ENCODE results near the gene CA6.
"Not testable (repeated sequence)": the region's sequence is repeated elsewhere in the genome, so short reads cannot be mapped to it uniquely, and the experiment has no call there.

Gene CA6

DNA sequence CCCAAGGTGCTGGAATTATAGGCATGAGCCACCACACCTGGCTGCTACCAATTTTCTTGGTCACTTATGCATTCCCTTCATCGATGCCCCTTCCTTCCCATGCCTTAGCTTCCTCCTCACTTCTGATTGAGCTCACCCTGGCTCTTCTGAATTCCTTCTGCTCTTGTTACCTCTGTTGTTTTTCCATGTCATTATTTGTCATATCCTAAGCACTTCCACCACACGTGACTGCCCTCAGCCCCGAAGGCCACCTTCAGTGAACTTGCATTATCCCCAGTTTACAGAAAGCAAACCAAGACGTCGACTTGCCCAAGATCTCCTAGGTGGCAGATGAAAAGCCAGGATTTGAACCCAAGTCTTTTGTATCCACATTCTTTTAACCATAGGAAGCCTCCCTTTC, 30.7 kb downstream of the CA6 start:
- DNase-seq: no peak

DNA sequence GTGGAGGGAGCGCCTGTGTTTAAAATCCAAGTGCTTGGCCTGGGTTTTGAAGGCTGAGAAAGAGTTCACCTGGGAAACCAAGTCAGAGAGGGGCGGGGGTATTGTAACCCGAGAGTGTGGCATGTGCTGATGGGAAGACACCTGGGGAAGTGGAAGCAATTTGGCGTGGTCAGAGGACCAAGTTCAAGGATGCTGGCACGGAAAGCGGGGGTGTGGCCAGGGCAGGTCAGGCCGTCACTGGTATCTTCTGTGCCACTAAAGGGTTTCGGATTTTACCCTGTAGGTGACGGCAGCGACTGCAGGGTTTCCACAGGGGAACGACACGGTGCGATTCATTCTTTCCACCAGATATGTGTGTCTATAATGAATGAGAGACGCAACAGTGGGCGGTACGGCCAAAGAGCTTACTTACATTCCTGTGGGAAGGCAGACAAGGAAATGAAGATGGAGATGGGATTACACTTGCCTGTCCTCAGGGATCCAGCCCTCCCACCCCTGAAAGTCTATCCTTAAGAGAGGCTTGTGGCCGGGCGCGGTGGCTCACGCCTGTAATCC, 31.3 kb downstream of the CA6 start:
- DNase-seq: no peak

DNA sequence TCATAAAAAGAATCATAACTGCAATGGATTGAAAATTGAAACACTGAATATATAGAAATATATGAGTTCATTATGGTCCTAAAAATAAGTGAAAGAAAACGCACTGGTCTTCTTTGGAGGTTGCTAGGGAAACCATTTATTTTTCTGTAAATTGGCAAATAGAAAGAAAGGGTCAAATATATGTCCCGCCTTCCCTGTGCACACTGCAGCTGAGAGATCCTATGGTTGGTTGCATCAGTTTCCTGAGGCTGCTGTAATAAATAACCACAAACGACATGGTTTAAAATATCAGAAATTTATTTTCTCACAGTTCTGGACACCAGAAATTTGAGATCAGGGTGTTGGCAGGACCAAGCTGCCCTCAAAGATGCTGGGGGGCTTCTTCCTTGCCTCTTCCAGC, 35.0 kb downstream of the CA6 start:
- DNase-seq: no peak

DNA sequence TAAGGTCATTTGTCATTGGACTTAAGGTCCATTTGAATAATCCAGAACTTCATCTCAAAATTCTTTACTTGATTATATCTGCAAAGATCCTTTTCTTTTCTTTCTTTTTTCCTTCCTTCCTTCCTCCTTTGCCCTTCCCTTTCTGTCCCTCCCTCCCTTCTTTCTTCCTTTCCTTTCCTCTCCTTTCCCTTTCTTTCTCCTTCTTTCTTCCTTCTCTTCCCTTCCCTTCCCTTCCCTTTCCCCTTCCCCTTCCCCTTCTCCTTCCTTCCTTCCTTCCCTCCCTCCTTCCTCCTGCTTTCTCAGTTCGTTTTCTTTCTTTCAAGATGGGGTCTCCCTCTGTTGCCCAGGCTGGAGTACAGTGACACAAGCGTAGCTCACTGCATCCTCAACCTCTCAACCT, 35.5 kb downstream of the CA6 start:
- no peak for DNase-seq

DNA sequence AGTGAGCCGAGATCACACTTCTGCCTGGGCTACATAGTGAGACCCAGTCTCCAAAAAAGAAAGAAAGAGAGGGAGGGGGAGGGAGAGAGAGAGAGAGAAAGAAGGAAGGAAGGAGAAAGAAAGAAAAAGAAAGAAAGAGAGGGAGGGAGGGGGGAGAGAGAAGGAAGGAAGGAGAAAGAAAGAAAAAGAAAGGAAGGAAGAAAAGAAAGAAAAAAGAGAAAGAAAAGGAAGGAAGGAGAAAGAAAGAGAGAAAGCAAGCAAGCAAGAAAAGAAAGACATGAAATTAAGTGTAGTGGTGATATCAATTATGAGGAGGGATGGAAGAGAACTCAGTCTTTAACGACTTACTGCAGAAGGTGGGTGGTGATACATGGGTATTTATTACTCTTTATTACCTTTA, 38.5 kb downstream of the CA6 start:
- no peak for DNase-seq

DNA sequence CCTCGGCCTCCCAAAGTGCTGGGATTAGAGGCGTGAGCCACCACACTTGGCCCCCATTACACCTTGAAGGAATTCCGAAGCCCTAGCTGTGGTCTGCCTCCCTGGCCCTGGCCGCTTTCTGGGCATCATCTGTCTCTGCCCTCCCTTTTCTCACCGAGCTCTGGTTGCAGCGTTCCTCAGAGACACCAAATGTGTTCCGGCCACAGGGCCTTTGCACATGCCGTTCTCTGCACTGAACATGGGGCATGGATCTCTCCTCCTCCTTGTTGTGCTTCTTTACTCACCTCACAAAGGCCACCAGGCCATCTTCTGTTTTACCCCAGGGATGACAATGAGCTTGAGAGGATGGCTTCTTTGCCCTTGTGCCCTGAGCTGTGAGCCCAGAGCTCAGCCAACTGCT, 39.3 kb downstream of the CA6 start:
- DNase-seq: no peak

DNA sequence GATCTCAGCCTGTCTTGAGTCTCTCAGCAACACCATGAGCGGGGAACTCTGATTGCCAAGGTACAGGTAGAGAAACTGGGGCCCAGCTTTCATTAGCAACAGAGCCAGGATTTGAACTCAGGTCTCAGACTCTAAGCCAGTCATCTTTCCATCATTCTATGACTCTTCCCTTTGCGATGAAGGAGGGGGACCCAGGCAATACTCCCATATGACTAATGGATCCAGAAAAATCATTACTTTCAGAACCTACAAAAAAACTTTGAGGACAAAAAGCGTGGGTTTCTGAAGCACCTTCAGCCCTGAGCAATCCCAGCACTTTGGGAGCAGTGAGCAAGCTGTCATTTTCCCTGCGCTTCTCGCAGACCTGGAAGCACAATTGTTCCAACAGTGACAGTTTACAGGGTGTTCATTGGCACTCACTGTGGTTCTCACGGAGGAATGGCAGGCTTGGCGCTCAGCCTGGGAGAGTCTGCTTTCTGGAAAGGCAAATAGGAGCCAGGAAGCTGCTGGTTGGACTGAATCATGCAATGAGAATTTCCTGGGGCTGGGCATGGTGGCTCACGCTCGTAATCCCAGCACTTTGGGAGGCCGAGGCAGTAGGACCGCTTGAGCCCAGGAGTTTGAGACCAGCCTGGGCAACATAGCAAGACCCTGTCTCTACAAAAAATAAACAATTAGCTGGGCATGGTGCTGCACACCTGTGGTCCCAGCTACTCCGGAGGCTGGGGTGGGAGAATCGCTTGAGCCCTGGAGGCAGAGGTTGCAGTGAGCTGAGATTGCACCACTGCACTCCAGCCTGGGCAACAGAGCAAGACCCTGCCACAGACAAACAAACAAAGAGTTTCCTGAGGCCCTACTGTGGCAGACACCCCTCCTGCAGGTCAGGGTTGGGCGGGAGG, 40.5 kb downstream of the CA6 start:
- no peak for DNase-seq

DNA sequence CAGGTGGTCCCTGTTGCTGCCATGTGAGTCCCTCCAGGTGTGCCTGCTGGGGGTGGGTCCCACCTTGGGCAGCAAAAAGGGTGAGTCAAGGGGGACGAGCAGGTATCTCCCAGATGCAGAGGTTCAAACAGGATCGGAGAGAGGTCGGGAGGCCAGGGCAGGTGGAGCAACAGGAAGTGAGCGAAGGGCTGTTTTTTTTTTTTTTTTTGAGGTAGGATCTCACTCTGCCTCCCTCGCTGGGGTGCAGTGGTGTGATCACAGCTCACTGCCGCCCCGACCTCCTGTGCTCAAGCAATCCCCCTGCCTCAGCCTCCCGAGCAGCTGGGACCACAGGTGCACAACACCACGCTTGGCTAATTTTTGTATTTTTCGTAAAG, 41.1 kb downstream of the CA6 start:
- peak; percentile 35 for DNase-seq

DNA sequence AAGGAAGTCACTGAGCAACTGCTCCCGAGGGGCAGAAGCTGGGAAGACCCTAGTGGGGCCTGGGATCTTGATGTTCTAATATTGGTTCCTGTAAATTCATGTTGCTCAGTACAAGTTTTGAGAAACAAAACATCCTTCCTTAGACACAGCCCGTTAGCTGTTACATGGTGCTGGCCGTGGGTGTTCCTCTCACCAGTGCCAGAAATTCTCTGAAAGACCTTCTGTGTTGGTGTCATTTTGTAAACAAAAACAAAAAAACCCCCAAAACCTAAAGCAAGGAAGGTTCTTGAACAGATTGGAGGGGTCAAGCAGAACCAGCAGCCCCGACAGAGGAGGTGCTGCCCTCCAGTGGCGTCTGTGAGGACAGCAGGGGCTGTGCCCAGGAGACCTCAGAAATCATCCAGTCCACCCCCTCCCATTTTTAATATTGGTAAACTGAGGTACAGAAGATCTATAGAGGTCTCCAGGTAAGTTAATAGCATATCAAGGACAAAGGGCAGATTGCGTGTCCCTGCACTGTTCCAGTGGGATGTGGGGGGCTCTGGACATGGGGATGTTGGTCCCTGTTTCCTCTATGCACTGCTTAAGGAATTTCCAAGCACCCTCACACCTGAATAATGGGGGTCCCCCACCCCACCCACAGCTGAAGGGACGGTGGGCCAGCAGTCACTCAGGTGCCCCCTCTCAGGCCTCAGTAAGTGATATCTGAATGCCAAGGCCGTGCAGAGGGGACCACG, 42.4 kb downstream of the CA6 start:
- DNase-seq: peak; percentile 77

DNA sequence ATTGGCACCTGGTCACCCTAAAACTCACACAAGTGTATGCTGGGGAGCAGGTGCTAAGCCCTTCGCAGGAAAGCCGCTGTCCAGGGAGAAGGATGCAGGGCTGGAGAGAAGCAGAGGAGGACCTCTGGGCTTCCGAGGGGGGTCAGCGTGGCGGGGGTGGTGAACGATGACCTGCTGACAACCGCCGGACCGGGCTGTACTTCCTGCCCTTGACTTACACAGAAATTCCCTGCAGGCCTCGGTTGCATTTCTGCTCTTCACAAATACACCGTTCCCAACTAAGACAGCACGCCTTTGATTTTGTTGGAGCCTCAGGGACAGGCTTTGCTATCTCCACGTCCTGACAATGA, 42.9 kb downstream of the CA6 start:
- DNase-seq: no peak

DNA sequence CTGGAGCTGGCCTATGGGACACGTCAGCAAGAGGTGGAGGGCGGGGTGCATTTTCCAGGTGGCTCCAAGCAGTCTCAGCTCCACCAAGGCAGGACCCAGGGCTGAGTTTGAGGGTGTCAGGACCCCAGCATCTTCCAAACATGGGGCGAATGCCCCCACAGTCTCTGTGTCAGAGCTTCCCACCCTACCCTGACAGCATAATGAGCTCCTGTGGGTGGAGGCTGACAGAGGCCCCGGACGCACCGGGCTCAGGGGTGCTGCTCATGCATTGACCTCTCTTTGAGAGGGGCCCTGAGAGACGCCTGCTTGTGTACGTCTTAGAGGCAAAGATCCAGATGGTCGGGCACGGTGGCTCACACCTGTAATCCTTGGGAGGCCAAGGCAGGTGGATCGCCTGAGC, 43.4 kb downstream of the CA6 start:
- DNase-seq: no peak

DNA sequence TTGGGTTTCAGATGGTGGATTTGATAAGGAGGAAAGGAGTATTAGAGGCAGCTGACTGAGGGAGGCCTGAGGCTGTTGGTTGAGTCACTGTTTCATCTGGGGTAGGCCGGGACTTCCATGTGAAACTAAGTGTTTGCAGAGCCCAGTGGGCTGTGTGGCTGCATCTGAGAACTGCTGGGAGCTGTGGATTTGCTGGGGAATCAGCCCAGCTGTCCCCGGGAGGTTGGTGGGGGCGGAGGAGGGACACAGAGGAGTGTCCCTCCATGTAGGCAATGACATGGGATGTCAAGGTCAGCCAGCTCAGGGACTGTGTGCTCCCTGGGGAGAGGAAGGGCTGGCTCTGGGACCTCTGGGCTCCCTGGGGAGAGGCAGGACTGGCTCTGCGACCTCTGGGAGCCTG, 44.2 kb downstream of the CA6 start:
- no peak for DNase-seq

DNA sequence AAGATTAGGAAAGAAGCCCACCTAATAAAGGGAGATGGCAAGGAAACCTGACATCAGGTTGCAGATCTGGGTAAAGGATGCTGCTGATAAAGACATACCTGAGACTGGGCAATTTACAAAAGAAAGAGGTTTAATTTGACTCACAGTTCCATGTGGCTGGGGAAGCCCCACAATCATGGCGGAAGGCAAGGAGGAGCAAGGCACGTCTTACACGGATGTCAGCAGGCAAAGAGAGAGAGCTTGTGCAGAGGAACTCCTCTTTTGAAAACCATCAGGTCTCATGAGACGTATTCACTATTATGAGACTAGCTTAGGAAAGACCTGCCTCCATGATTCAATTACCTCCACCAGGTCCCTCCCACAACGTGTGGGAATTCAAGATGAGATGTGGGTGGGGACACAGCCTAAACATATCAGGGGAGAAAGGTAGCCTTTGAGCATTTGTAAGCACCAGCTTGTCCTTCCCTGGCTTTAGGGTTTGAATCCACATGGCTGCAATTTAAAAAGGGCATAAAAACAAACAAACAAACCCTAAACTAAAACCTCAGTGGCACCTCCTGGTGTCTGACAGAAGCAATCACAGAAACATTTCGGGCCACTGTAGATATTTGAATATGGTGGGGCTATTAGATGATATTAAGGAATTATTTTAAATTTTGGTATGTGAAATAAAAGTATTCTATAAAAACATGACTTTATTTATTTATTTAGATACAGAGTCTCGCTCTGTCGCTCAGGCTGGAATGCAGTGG, 47.4 kb downstream of the CA6 start:
- DNase-seq: no peak

DNA sequence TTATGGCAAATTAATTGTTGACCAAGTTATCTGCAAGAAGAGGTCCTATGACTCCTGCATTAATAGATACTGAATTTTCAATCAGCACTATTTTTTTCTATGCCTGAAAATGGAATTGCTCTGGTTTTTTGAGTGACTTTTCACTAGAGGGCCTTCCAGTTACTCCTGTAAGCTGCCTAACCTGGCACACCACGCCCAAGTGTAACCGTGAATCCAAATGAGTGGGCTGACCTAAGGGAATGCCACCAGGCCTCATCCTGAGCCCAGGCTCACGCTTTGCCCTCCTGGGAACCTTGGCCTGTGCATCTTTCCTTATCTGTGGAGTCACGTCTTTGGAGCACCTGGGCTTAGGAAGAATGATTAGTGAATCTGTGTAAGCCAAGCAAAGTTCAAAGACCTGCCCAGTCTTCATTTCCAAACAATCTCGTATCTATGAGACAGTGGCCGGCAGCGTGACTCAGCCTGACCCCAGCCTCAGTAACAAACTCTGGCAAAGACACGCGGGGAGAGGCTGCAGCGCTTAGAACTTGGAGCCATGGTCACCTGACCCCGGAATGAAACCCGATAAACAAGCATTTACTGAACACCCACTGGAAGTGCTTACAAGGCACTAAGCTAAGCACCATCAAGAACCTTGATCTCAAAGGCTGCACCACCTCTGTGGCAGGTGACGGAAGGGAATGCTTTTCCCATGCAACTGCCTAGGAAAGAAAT, 48.5 kb downstream of the CA6 start:
- not testable (repeated sequence) for DNase-seq

DNA sequence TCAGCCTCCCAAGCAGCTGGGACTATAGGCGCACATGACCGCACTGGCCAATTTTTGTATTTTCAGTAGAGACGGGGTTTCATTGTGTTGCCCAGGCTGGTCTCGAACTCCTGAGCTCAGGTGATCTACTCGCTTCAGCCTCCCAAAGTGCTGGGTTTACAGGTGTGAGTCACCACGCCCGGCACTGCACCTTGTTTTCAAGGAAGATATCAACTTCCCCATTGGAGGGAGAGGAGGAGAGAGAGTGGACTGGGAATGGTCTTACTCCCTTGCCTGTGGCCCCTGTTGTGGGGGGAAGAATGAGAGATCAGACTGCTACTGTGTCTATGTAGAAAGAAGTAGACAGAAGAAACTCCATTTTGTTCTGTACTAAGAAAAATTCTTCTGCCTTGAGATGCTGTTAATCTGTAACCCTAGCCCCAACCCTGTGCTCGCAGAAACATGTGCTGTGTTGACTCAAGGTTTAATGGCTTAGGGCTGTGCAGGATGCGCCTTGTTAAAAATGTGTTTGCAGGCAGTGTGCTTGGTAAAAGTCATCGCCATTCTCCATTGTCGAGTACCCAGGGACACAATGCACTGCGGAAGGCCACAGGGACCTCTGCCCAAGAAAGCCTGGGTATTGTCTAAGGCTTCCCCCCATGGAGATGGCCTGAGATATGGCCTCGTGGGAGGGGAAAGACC, 56.0 kb downstream of the CA6 start:
- not testable (repeated sequence) for DNase-seq

DNA sequence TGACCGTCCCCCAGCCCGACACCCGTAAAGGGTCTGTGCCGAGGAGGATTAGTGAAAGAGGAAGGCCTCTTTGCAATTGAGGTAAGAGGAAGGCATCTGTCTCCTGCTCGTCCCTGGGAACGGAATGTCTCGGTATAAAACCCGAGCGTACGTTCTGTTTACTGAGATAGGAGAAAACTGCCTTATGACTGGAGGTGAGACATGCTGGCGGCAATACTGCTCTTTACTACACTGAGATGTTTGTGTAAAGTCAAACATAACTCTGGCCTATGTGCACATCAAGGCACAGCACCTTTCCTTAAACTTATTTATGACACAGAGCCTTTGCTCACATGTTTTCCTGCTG, 56.5 kb downstream of the CA6 start:
- not testable (repeated sequence) for DNase-seq

DNA sequence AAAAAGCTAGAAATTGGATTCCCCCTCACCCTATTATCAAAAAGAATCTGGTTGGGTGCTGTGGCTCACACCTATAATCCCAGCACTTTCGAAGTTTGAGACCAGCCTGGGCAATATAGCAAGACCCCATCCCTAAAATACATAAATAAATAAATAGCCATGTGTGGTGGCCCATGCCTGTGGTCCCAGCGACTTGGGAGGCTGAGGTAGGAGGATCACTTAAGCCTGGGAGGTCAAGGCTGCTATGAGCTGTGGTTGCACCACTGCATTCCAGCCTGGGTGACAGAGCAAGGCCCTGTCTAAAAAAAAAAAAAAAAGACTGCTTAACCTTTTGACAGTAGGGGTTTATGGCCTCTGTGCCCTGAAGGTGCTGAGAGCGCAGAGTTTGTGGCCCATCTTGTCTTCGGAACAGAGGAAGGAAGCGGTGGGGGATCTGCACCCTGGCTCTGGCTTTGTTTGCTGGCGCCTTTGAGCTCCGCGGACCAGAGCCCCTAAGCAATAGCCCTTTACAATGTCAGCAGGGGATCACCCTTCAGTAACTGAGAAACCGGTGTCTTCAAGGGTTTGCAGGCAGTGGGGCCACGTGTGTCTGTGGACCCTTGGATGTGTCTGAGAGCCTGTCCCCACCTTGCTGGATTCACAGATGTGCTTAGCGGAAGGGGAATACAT, 58.5 kb downstream of the CA6 start:
- DNase-seq: no peak

DNA sequence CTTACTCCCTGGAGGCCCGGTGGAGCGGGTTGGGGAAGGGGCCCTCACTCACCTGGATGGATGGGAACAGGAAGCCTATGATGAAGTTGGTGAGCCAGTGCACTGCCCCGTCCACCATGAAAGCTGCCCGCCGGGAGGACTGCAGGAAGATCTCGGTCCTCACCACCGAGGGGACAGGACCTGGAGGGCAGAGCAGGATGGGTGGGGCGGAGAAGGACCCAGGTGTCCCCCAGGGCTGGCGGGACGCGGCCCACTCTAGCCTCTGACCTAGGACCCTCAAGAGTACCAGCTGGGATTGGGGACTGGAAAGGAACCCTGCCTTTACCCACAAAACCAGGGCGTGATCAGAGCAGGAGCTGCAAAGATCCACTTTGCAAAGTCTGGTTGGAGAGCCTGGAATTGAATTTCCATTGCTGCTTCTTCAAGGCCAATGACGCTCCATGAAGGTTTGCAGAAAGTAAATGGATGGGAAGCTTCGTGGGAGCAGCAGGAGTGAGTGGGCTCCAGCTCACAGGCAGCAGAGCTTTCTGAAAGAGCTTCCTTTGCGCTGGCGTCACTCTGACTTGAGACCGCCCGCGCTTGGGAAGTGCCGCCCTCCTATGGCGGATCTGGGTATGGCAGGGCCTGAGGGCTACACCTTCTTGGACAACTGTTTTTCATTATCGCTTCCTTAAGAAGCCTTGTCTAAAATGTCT, 59.2 kb downstream of the CA6 start:
- peak; percentile 86 for DNase-seq

DNA sequence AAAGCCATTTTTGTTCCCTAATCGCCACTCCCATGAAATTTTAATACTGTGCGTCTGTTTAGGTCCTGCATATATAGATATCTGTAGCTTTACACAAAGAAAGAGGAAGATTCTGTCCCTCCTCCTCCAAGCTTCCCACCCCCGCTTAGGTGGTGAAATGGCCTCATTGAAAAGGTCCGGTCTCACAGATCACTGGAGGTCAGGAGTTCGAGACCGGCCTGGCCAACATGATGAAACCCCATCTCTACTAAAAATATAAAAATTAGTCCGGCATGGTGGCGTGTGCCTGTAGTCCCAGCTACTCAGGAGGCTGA, 59.7 kb downstream of the CA6 start:
- no peak for DNase-seq

DNA sequence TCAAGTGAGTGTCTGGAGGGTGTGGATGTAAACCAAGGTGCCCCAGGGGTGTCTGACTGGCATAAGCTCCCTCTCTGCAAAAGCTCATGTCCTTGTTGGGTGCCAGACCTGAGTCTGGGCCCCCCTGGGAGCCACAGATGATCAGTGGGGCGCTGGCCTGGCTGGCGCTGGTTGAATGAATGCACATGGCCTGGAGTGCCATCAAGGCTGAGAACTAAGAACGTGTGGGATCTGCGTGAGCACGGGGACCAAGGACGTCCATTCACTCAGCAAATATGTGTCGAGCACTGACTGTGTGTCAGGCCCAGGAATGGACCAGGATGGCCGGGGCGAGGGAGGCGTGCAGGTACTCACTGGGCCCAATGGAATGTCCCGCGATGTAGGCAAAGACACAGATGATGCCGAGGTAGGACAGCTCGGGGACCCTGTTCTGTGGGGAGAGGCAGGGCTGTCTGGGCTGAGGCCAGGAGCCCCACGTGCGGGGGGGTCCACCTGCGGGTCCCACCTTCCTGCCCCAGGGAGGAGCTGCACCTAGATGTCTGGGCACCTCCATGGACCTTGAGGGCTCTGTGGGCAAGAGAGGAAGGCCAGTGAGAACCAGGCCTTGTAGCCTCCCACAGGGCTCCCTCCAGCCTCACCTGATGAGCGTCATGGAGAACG, 61.4 kb downstream of the CA6 start:
- DNase-seq: no peak

DNA sequence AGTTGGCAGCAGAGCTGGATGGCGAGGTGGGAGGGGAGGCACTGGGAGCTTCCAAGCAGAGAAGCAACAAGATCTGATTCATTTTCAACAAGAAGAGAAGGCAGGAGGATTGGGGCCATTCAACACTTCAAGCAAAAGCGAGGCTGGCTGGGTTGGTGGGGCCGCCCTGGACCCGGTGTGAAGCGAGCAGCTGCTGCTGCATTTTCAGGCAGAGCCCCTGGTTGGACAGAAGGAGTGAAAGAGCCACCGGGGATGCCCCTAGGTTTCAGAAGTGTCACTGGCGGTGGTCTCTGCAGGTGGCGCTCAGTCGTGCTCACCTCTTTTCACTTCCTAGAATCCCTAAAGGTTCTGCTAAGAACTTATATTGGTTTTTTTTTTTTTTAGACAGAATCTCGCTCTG, 62.6 kb downstream of the CA6 start:
- DNase-seq: no peak

Measured in activated T-cell treated with anti-CD3 and anti-CD28 coated beads, Interleukin-2, amount 50 U/mL, for 1 hour (primary cell).